GM23338 (cell line): ENCODE results near the gene VN1R4. TPM values are rescaled to one million over a fixed set of nuclear protein-coding genes. Genes with fewer than 3 reads are reported as not detected.
"Not testable (repeated sequence)": the region's sequence is repeated elsewhere in the genome, so short reads cannot be mapped to it uniquely, and the experiment has no call there.

ENCODE experiments used
- ATAC-seq: fragments of 200-7000 bp; cut with Tn5 transposase; 3 replicates; pipeline ENCODE4 v1.9.1; 2020
- DNase-seq: peaks from one replicate; pipeline ENCODE4 v3.0.0-alpha.2; 2015; ENCODE audit warnings: low spot score
- H2AFZ ChIP-seq: fragments of 200-600 bp; sonication (generic); 2 replicates; pipeline ENCODE4 v1.8.0; 2016; ENCODE audit warnings: antibody characterized with exemption, mild to moderate bottlenecking, moderate library complexity
- H3F3A ChIP-seq: fragments of 200-600 bp; sonication (generic); replicated peaks from 2 replicates; pipeline ENCODE4 v1.8.0; 2017; ENCODE audit warnings: antibody characterized with exemption, mixed run types, low read depth
- H3K27ac ChIP-seq: fragments of 200-600 bp; sonication (generic); 2 replicates; pipeline ENCODE4 v1.6.1; 2016; ENCODE audit warnings: low read depth
- H3K27me3 ChIP-seq: fragments of 200-600 bp; sonication (generic); 2 replicates; pipeline ENCODE4 v1.8.0; 2016; ENCODE audit warnings: mild to moderate bottlenecking, mixed run types, moderate library complexity; ENCODE audit not compliant: insufficient read depth
- H3K36me3 ChIP-seq: fragments of 200-600 bp; sonication (generic); 2 replicates; pipeline ENCODE4 v1.8.0; 2016; ENCODE audit warnings: mild to moderate bottlenecking; ENCODE audit not compliant: insufficient read depth
- H3K4me1 ChIP-seq: fragments of 200-600 bp; sonication (generic); 2 replicates; pipeline ENCODE4 v1.8.0; 2016; ENCODE audit warnings: mild to moderate bottlenecking, moderate library complexity; ENCODE audit not compliant: insufficient read depth
- H3K4me2 ChIP-seq: fragments of 200-600 bp; sonication (generic); 2 replicates; pipeline ENCODE4 v1.7.1; 2017; ENCODE audit warnings: mixed run types
- H3K4me3 ChIP-seq: fragments of 200-600 bp; sonication (generic); 2 replicates; pipeline ENCODE4 v1.6.1; 2016; ENCODE audit warnings: mixed run types
- H3K79me2 ChIP-seq: fragments of 200-600 bp; sonication (generic); replicated peaks from 2 replicates; pipeline ENCODE4 v1.8.0; 2017; ENCODE audit warnings: mild to moderate bottlenecking; ENCODE audit not compliant: insufficient read depth
- H3K9me2 ChIP-seq: fragments of 200-600 bp; sonication (generic); 2 replicates; pipeline ENCODE4 v1.8.0; 2017; ENCODE audit not compliant: insufficient read depth
- H4K20me1 ChIP-seq: fragments of 200-600 bp; sonication (generic); replicated peaks from 2 replicates; pipeline ENCODE4 v1.8.0; 2017; ENCODE audit warnings: mild to moderate bottlenecking; ENCODE audit not compliant: insufficient read depth
- H3K27ac Mint-ChIP-seq: 2 replicates; pipeline ENCODE4 v1.8.0; 2020; ENCODE audit warnings: inconsistent platforms, mild to moderate bottlenecking, moderate library complexity, mixed read lengths
- H3K27me3 Mint-ChIP-seq: 3 replicates; pipeline ENCODE4 v1.8.0; 2022; ENCODE audit warnings: low read depth, mild to moderate bottlenecking, moderate library complexity, mixed read lengths, inconsistent platforms; ENCODE audit not compliant: insufficient read depth, poor library complexity
- H3K36me3 Mint-ChIP-seq: 3 replicates; pipeline ENCODE4 v1.8.0; 2021; ENCODE audit warnings: low read depth, mild to moderate bottlenecking, inconsistent platforms, moderate library complexity, mixed read lengths
- H3K4me1 Mint-ChIP-seq: 3 replicates; pipeline ENCODE4 v1.8.0; 2020; ENCODE audit warnings: mild to moderate bottlenecking, inconsistent platforms, mixed read lengths
- H3K4me3 Mint-ChIP-seq: 3 replicates; pipeline ENCODE4 v1.8.0; 2021; ENCODE audit warnings: moderate library complexity, mild to moderate bottlenecking, inconsistent platforms, mixed read lengths
- H3K9me3 Mint-ChIP-seq: 3 replicates; pipeline ENCODE4 v1.8.0; 2020; ENCODE audit warnings: moderate library complexity, mild to moderate bottlenecking, inconsistent platforms, mixed read lengths
- CREB1 ChIP-seq: fragments of 250-450 bp; sonication (Bioruptor Pico); IDR thresholded peaks from 2 replicates; pipeline ENCODE4 v1.5.0; 2020; ENCODE audit warnings: low read depth, mild to moderate bottlenecking, moderate library complexity
- CTCF ChIP-seq, 2 experiments: fragments of 200-600 bp in 1 of 2; sonication (generic) in 1 of 2; conservative IDR thresholded peaks; 2 replicates each; pipeline versions ENCODE4 v1.5.1 to v1.6.1; 2016 to 2017; ENCODE audit warnings: antibody characterized with exemption in 2 of 2, low read depth in 2 of 2, mild to moderate bottlenecking in 2 of 2, moderate library complexity in 1 of 2
- ZNF331 ChIP-seq: fragments of 250-450 bp; sonication (Bioruptor Pico); IDR thresholded peaks from 2 replicates; pipeline ENCODE4 v1.5.0; 2020; ENCODE audit warnings: low read depth, mild to moderate bottlenecking, moderate library complexity
- polyA plus RNA-seq: library from polyadenylated mRNA; unstranded; fragments of >200 nt; fragmentation: Nextera tagmentation; extraction: Ambion mirVana; gene quantifications from 2 replicates; pipeline ENCODE4 v1.2.1, GENCODE V29; 2016
- total RNA-seq: library from RNA; depleted of rRNA; stranded (reverse); fragments of >200 nt; shearing (Covaris generic); gene quantifications from 2 replicates; pipeline ENCODE4 v1.2.3, GENCODE V29; 2014
- TF ChIP-seq, protein P1 (sequence below): IDR thresholded peaks from one replicate; pipeline ENCODE4 v1.6.1; 2018; ENCODE audit warnings: antibody characterized with exemption; ENCODE audit not compliant: unreplicated experiment
- TF ChIP-seq, protein P2 (sequence below): IDR thresholded peaks from 2 replicates; pipeline ENCODE4 v1.6.1; 2016; ENCODE audit warnings: antibody characterized with exemption

Gene VN1R4
- total and polyA plus RNA-seq, 2 experiments from 2014 or later: not detected

- Histone ChIP-seq H3K4me1 (no peaks in the 10 kb centered on the region), H3K79me2 (no peaks in the 10 kb centered on the region), H3K36me3 (no peaks in the 10 kb centered on the region), H3K4me2 (no peak overlapping the region), H3K9me2 (0 out of 2 replicates have a peak, but pooled peaks cover 2% of the 10 kb centered on the region), H3K27ac (no peak overlapping the region), H3K27me3 (no peaks in the 10 kb centered on the region), H3F3A (no peaks in the 10 kb centered on the region), H4K20me1 (no peaks in the 10 kb centered on the region), H3K4me3 (no peak overlapping the region), H2AFZ (no peak overlapping the region)
- Mint-ChIP-seq H3K27me3 (peaks cover 3% of the 10 kb centered on the region), H3K4me3 (no peak overlapping the region), H3K36me3 (peaks cover 11% of the 10 kb centered on the region), H3K4me1 (no peaks in the 10 kb centered on the region), H3K27ac (no peak overlapping the region), H3K9me3 (peaks cover 64% of the 10 kb centered on the region)
- DNase-seq (no peak), ATAC-seq (no peak)
- TF ChIP-seq, protein P1, sequence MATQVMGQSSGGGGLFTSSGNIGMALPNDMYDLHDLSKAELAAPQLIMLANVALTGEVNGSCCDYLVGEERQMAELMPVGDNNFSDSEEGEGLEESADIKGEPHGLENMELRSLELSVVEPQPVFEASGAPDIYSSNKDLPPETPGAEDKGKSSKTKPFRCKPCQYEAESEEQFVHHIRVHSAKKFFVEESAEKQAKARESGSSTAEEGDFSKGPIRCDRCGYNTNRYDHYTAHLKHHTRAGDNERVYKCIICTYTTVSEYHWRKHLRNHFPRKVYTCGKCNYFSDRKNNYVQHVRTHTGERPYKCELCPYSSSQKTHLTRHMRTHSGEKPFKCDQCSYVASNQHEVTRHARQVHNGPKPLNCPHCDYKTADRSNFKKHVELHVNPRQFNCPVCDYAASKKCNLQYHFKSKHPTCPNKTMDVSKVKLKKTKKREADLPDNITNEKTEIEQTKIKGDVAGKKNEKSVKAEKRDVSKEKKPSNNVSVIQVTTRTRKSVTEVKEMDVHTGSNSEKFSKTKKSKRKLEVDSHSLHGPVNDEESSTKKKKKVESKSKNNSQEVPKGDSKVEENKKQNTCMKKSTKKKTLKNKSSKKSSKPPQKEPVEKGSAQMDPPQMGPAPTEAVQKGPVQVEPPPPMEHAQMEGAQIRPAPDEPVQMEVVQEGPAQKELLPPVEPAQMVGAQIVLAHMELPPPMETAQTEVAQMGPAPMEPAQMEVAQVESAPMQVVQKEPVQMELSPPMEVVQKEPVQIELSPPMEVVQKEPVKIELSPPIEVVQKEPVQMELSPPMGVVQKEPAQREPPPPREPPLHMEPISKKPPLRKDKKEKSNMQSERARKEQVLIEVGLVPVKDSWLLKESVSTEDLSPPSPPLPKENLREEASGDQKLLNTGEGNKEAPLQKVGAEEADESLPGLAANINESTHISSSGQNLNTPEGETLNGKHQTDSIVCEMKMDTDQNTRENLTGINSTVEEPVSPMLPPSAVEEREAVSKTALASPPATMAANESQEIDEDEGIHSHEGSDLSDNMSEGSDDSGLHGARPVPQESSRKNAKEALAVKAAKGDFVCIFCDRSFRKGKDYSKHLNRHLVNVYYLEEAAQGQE: no peak
- TF ChIP-seq, protein P2, sequence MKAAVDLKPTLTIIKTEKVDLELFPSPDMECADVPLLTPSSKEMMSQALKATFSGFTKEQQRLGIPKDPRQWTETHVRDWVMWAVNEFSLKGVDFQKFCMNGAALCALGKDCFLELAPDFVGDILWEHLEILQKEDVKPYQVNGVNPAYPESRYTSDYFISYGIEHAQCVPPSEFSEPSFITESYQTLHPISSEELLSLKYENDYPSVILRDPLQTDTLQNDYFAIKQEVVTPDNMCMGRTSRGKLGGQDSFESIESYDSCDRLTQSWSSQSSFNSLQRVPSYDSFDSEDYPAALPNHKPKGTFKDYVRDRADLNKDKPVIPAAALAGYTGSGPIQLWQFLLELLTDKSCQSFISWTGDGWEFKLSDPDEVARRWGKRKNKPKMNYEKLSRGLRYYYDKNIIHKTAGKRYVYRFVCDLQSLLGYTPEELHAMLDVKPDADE: no peak
- TF ChIP-seq ZNF331 (no peak), CREB1 (no peak)
These were observed 4.5 kb upstream of the VN1R4 start for GRCh38 chr19:53272044-53272443.

GRCh38 chr19:53269861-53270260 is 2.3 kb upstream of the VN1R4 start:
- not testable (repeated sequence) for ATAC-seq, H3K36me3 ChIP-seq, H3K27ac Mint-ChIP-seq, H3K9me2 ChIP-seq, H3K27me3 ChIP-seq, H3K27ac ChIP-seq, H3K4me3 Mint-ChIP-seq, H4K20me1 ChIP-seq, H3K4me1 ChIP-seq, H3K4me1 Mint-ChIP-seq, H2AFZ ChIP-seq, H3F3A ChIP-seq, DNase-seq, H3K4me3 ChIP-seq, H3K79me2 ChIP-seq, H3K4me2 ChIP-seq, H3K27me3 Mint-ChIP-seq
- Mint-ChIP-seq H3K36me3 (peaks cover 11% of the 10 kb centered on the region), H3K9me3 (peaks cover 69% of the 10 kb centered on the region)

DNA sequence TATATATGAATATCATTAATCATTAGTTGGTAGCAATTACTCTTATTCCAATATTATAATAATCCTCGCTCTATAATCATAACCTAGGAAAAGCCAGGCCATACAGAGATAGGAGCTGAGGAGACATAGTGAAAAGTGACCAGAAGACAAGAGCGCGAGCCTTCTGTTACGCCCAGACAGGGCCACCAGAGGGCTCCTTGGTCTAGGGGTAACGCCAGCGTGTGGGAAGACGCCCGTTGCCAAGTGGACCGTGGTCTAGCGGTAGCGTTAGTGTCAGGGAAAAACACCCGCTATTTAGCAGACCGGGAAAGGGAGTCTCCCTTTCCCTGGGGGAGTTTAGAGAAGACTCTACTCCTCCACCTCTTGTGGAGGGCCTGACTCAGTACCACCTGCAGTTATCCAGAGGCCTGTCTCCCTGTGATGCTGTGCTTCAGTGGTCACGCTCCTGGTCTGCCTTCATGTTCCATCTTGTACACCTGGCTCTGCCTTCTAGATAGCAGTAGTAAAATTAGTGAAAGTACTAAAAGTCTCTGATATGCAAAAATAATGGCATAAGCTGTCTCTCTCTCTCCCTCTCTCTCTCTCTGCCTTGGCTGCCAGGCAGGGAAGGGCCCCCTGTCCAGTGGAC is 9.7 kb downstream of the VN1R4 start, which contains the start of gene VN1R2:
Gene VN1R2, plus strand, starts transcription at position 578 of the 628 bp plus-strand sequence. CDS start 84 bp downstream, outside the sequence.
- not testable (repeated sequence) for H3K27me3 ChIP-seq, H3K4me2 ChIP-seq, H3K9me2 ChIP-seq, H3K27me3 Mint-ChIP-seq, H4K20me1 ChIP-seq, H3F3A ChIP-seq, H3K36me3 ChIP-seq, H3K27ac Mint-ChIP-seq, H3K4me1 Mint-ChIP-seq, H3K4me3 Mint-ChIP-seq, H3K27ac ChIP-seq, ATAC-seq, H3K4me3 ChIP-seq, H2AFZ ChIP-seq
- TF ChIP-seq CTCF (conservative IDR thresholded peaks at IDR 0.05; ENCODE audit: low read depth in 2 of 2): peak; percentile 40 to 73; a peak in 3 of 4 replicates
- peaks cover 15% of the 10 kb centered on the region for H3K79me2 ChIP-seq
- Mint-ChIP-seq H3K36me3 (peaks cover 25% of the 10 kb centered on the region), H3K9me3 (peaks cover 49% of the 10 kb centered on the region)
- peak; percentile 68 for DNase-seq
- H3K4me1 ChIP-seq: peaks cover 11% of the 10 kb centered on the region; the same call in 1 of the 2 replicates
